ENCODE measurements around the gene GCK. TPM values are rescaled to one million over a fixed set of nuclear protein-coding genes. Genes with fewer than 3 reads are reported as not detected.

The GCK gene
- total RNA-seq, 1 experiment from 2014 or later = not detected

- H3K36me3 Mint-ChIP-seq (ENCODE audit: insufficient read depth, unreplicated experiment) = peaks cover 18% of the 10 kb centered on the region
- Histone ChIP-seq H3K4me3 (ENCODE audit: low read depth, low read length) (no peak overlapping the region), H3K27me3 (replicated peaks; ENCODE audit: control insufficient read depth, insufficient read depth, low read length) (no peaks in the 10 kb centered on the region), H3K36me3 (ENCODE audit: control insufficient read depth, insufficient read depth, low read length) (no peaks in the 10 kb centered on the region), H3K4me1 (no peaks in the 10 kb centered on the region), H3K9me3 (no peaks in the 10 kb centered on the region)
- H3K27me3 Mint-ChIP-seq (ENCODE audit: insufficient read depth, unreplicated experiment) = no peaks in the 10 kb centered on the region
- DNase-seq = no peak
- no peak for TF ChIP-seq CTCF (IDR thresholded peaks at IDR 0.05; ENCODE audit: insufficient read depth in 1 of 2, low read depth in 1 of 2, low read length in 1 of 2, severe bottlenecking in 1 of 2, unreplicated experiment in 1 of 2)
- CTCF ChIA-PET = no interaction called here
- no peak overlapping the region for H3K27ac Mint-ChIP-seq (ENCODE audit: unreplicated experiment)
- no TSS peak for BruUV-seq (replicated peaks)
- H3K4me1 Mint-ChIP-seq (ENCODE audit: low read depth, unreplicated experiment) = peaks cover 12% of the 10 kb centered on the region
- POLR2A ChIA-PET = interaction anchor here (0.6 kb wide), 1 partner anchor 723 kb away, joined by 3 read pairs; the partner anchor contains the start of gene H2AZ2
- no peaks in the 10 kb centered on the region for H3K9me3 Mint-ChIP-seq (ENCODE audit: unreplicated experiment)
- no peak overlapping the region for H3K4me3 Mint-ChIP-seq (ENCODE audit: unreplicated experiment)
- intact Hi-C loops (cut with micrococcal nuclease; ENCODE audit: unreplicated experiment) = no loop called here
Measured at GRCh38 chr7:44124822-44125202, 64.4 kb downstream of the GCK start.

DNA sequence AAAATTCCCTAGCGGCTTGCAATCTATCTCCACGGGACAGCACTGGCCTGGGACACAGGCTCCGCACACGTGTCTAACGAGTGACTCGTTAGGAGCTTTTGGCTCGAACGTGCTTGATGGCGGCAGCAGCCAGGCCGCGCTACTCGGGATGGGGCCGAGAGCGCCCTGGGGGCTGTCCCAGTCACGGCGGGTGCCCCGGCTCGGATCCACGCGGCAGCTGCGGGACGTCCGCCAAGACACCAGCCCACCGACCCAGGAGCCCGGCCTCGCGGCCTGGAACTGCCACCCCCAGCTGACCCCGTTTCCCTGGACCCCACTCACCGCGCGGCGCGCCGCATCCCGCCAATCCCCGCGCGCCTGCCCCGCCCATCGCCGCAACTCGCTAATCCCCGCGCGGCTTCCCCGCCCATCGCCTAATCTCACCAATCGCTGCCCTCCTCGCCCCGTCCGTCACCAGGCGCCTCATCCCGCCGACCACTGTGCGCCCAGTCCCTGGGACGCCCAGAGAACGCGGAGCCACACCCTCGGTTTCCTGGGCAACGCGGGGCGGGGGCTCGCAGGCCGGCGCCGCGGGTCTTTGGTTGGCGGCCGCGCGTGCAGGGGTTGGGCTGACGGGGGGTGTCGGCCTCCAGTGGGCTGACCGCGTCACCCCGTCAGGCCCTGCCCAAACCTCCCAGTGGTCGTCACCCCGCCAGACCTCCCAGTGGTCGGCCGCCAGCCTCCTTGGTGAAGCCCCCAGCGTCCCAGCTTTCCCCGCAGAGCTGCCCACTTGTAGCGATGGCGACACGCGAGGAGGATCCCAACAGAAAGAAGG lies 65.8 kb downstream of the GCK start, which contains the start of gene POLD2:
Gene POLD2, minus strand, starts transcription at position 359 of the 814 bp plus-strand sequence. CDS start 1,495 bp downstream, outside the sequence.
- CTCF ChIA-PET = interaction anchor here (0.6 to 2.1 kb wide), 4 partner anchors 8 to 79 kb away, joined by 3 to 8 read pairs (median 3); partner anchors contain the start of gene DBNL

More for the DNA sequence above, 65.8 kb downstream of the GCK start, which contains the start of gene POLD2:
- Histone ChIP-seq H3K4me1 (no peaks in the 10 kb centered on the region), H3K27me3 (replicated peaks; ENCODE audit: control insufficient read depth, insufficient read depth, low read length) (no peaks in the 10 kb centered on the region), H3K4me3 (ENCODE audit: low read depth, low read length) (peak within 1 kb of the TSS; percentile 93), H3K9me3 (no peaks in the 10 kb centered on the region), H3K36me3 (ENCODE audit: control insufficient read depth, insufficient read depth, low read length) (peaks cover 2% of the 10 kb centered on the region; the same call in 1 of the 2 replicates)
- BruUV-seq (replicated peaks) = no TSS peak
- Mint-ChIP-seq H3K4me1 (ENCODE audit: low read depth, unreplicated experiment) (peaks cover 12% of the 10 kb centered on the region), H3K36me3 (ENCODE audit: insufficient read depth, unreplicated experiment) (peaks cover 22% of the 10 kb centered on the region), H3K4me3 (ENCODE audit: unreplicated experiment) (peak within 1 kb of the TSS; percentile 73), H3K27me3 (ENCODE audit: insufficient read depth, unreplicated experiment) (no peaks in the 10 kb centered on the region), H3K27ac (ENCODE audit: unreplicated experiment) (peak within 1 kb of the TSS; percentile 25), H3K9me3 (ENCODE audit: unreplicated experiment) (no peaks in the 10 kb centered on the region)
- intact Hi-C loops (cut with micrococcal nuclease; ENCODE audit: unreplicated experiment) = loop anchor here (1.0 kb wide), 1 partner anchor 41 kb away; the partner anchor contains the start of gene POLM
- DNase-seq = peak; percentile 98 to 99
- TF ChIP-seq CTCF (IDR thresholded peaks at IDR 0.05; ENCODE audit: insufficient read depth in 1 of 2, low read depth in 1 of 2, low read length in 1 of 2, severe bottlenecking in 1 of 2, unreplicated experiment in 1 of 2) = no peak
- POLR2A ChIA-PET = interaction anchor here (0.7 to 1.2 kb wide), 2 partner anchors 11 to 25 kb away, joined by 4 to 5 read pairs; no protein-coding TSS in a partner anchor
